EL (cell line): ENCODE results near the gene SEMA4D.

Experiments used
- DNase-seq: peaks from one replicate; pipeline ENCODE4 v3.0.0-alpha.2; 2016

SEMA4D gene

DNA sequence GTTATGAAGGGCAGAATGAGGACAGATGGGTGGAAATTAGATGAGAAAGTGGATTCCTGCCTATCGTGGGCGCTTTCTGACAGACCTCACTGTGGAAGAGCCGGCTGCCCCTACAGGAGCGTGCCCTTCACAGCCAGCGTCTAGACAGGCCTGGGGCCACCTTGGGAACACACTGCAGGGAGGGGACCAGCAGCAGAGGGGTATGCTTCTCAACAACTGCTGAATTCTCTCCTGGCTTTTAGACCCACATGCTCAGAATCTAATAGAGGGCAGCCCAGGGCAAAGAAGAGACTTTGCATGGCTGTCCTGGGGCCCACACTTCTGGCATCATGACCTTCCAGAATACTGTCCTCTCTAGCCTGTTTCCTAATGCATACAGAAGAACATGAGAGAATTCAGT is 2.1 kb upstream of the SEMA4D start:
- DNase-seq: no peak

GRCh38 chr9:89498852-89499480 is 1.1 kb upstream of the SEMA4D start:
- DNase-seq: no peak

GRCh38 chr9:89497257-89497963 is 503 bp downstream of the SEMA4D start:
- DNase-seq: no peak

GRCh38 chr9:89496645-89497256 is 1.2 kb downstream of the SEMA4D start:
- DNase-seq: no peak

GRCh38 chr9:89495824-89496560 is 1.9 kb downstream of the SEMA4D start:
- DNase-seq: no peak

DNA sequence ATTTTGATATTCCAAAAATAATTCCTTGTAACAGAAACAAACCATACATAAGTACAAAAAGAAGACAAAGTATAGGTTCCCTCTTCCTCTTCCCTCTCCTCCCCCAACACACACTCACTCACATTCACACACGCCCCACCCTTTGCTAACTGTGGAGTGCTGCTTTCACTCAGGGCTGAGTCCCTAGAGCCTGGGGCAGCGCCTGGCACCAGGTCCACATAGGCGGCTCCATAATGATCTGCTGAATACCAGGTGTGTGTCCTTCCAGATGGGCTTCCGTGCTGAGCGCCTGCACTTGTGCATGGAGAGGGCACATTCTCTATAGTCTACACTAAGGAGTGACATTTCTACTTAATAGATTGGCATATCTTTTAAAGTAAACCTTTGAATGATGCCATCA is 3.7 kb downstream of the SEMA4D start:
- no peak for DNase-seq

- DNase-seq: no peak
Observed at GRCh38 chr9:89493671-89494070, 4.2 kb downstream of the SEMA4D start.

- no peak for DNase-seq
Observed at GRCh38 chr9:89493181-89493580, 4.7 kb downstream of the SEMA4D start.

DNA sequence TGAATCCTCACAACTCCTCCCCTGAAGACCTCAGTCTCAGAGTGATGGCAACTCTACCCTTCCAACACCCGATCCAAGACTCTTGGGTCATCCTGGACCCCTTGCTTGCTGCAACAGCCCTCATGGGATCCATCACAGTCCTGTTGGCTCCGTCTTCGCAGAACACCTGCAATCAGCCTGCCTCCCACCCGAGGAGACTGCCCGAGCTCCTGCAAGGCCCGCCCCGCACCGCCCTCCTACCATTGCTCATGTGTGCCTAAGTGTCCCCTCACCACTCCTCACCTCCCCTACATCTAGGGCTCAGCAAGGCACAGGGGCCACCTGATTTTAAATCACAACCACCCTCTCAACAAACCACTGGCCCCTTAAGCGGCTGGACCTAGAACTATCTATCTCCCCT is 5.3 kb downstream of the SEMA4D start:
- DNase-seq: no peak

- DNase-seq: no peak
Observed at GRCh38 chr9:89491694-89492093, 6.2 kb downstream of the SEMA4D start.

GRCh38 chr9:89489548-89490530 is 8.1 kb downstream of the SEMA4D start:
- DNase-seq: no peak

GRCh38 chr9:89488936-89489335 is 9.0 kb downstream of the SEMA4D start:
- no peak for DNase-seq

DNA sequence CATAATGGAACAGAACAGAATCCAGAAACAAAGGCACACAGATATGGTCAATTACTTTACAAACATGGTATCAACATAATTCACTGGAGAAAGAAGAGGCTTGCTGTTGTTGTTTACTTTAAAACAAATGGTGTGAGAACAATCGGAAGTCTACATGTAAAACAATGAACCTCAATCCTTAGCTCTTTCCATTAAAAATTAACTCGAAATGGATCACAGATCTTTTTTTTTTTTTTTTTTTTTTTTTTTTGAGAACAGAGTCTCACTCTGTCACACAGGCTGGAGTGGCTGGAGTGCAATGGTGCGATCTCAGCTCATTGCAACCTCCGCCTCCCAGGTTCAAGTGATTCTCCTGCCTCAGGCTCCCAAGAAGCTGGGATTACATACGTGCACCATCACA is 9.8 kb downstream of the SEMA4D start:
- DNase-seq: no peak

DNA sequence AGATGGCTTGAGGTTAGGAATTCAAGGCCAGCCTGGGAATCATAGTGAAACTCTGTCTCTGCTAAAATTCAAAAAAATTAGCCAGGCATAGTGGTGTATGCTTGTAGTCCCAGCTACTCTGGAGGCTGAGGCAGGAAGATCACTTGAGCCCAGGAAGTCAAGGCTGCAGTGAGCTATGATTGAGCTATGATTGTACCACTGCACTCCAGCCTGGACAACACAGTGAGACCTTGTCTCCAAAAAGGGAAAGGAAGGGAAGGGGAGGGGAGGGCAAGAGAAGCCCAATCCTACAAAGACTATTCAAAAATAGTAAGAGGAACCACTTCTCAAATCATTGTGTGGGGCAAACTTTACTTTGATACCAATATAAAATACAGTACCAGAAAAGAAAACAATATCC is 11.2 kb downstream of the SEMA4D start:
- DNase-seq: no peak

GRCh38 chr9:89484475-89485404 is 13.2 kb downstream of the SEMA4D start:
- DNase-seq: no peak

GRCh38 chr9:89483592-89484474 is 14.1 kb downstream of the SEMA4D start:
- DNase-seq: no peak

GRCh38 chr9:89482901-89483361 is 15.0 kb downstream of the SEMA4D start:
- DNase-seq: no peak

- no peak for DNase-seq
Observed at GRCh38 chr9:89482056-89482851, 15.7 kb downstream of the SEMA4D start.

- DNase-seq: no peak
Observed at GRCh38 chr9:89481538-89481915, 16.4 kb downstream of the SEMA4D start.
